DMS114 treated with DMSO at 0.1 percent for 48 hours (cell line): Measurements from ENCODE around the gene NBEAL1.
"Not testable (repeated sequence)": the region's sequence is repeated elsewhere in the genome, so short reads cannot be mapped to it uniquely, and the experiment has no call there.

ENCODE experiments used
- DNase-seq: peaks from one replicate; lab custom pipeline; 2025; ENCODE audit not compliant: unreplicated experiment; lab: John Stamatoyannopoulos, UW

NBEAL1 gene

GRCh38 chr2:203105996-203106395, 91.3 kb downstream of the NBEAL1 start:
- DNase-seq = no peak

DNA sequence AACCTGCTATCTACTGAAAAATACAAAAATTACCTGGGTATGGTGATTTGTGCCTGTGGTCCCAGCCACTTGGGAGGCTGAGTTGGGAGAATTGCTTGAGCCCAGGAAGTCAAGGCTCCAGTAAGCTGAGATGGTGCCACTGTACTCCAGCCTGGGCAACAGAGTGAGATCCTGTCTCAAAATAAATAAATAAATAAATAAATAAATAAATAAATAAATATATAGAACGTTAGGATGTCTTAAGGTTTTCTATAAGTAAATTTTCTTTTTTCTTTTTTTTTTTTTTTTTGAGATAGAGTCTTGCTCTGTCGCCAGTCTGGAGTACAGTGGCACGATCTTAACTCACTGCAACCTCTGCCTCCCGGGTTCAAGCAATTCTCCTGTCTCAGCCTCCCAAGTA, 95.8 kb downstream of the NBEAL1 start:
- not testable (repeated sequence) for DNase-seq

DNA sequence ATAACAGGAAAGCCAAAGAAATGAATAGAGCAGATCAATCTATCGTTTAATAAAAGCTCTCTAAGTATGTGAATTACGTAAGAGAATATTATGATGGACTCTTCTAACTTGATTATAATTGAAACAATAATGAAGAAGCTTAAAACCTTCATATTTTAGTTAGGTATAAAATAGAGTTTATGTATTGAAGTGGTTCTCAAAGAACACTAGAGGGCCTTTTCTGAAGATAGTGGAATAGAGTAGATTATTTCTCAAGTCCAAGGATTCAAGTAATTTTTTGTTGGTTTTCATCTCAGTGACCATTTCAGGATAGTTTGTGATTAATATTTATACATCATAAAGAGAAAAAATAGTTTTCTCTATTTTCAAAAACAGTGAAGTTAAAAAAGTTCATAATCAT, 97.7 kb downstream of the NBEAL1 start:
- DNase-seq = no peak

GRCh38 chr2:203115201-203115700, 100.6 kb downstream of the NBEAL1 start:
- not testable (repeated sequence) for DNase-seq

DNA sequence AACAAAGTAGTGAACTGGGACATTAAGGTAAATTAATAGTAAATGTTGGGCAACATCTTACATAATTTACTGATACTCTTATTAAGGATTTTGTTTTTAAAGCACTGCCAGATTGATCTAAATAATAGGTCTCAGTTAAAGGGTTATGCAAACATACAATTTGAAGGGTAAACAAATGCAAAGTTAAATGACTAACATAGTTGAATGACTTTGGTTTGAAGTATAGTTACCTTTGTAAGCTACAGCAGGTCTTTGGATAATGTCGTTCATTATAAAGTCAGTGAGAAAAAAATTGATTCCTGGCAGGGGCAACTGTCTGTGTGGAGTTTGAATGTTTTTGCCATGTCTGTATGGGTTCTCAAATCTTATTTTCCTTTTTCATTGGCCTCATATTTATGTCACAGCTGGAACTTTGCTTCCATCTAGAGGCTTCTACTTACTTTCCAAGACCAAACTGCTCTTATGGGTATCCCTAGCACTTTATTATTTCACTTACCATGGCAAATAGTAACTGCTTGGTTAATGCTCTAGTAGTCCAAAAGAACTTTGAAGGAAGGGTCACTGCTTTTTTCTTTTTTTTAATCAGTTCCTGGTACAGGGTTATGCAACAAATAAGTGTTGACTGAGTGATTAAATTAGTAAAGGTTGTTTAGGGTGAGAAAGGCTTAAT, 107.8 kb downstream of the NBEAL1 start:
- DNase-seq = no peak

DNA sequence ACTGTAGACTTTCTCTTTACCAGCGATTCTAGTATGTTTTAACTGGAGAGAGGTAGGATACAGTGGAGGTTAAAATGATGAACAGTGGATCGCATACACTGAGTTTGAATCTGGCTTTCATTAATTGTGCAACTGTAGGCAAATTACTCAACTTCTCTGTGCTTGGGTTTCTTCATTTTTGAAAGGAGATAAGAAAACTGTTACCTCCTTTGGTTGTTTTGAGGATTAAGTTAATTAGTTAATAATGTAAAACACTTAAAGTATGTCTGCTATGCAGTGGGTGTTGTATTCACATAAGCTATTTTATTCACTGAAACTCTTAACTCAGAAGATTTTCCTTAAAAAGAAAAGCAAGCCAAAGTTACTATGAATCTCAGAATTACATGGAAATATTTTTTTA, 112.3 kb downstream of the NBEAL1 start:
- DNase-seq = no peak

GRCh38 chr2:203135105-203135504, 120.4 kb downstream of the NBEAL1 start:
- no peak for DNase-seq

GRCh38 chr2:203143391-203143790, 128.7 kb downstream of the NBEAL1 start:
- DNase-seq = no peak

GRCh38 chr2:203149194-203149593, 134.5 kb downstream of the NBEAL1 start:
- DNase-seq = no peak

GRCh38 chr2:203155406-203155805, 140.7 kb downstream of the NBEAL1 start:
- no peak for DNase-seq

- not testable (repeated sequence) for DNase-seq
These were observed 148.0 kb downstream of the NBEAL1 start for GRCh38 chr2:203162722-203163121.

- no peak for DNase-seq
These were observed 149.7 kb downstream of the NBEAL1 start for GRCh38 chr2:203164311-203164935.

DNA sequence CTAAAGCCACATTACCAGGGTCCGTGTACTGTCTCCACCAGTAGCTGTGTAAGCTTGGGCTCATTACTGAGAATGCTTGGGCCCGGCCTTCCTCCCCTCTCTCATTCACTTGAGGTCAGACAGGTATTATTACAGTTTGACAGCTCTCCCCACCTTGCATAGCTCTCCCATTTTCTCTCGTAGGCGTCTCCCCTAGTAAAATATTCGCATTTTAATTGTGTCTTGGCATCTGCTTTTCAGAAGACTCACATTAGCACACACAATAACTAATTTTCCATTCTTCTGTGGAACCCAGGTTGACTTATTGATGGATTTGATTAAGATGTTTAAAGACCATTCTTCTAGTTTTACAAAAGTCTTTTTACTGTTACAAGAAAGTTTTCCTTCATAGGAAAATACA, 153.1 kb downstream of the NBEAL1 start:
- no peak for DNase-seq

- no peak for DNase-seq
These were observed 155.8 kb downstream of the NBEAL1 start for GRCh38 chr2:203170502-203170901.

- no peak for DNase-seq
These were observed 160.7 kb downstream of the NBEAL1 start for GRCh38 chr2:203175371-203175770.

GRCh38 chr2:203177361-203177760, 162.7 kb downstream of the NBEAL1 start:
- DNase-seq = no peak

- DNase-seq = no peak
These were observed 171.2 kb downstream of the NBEAL1 start for GRCh38 chr2:203185864-203186263.

GRCh38 chr2:203190547-203190946, 175.9 kb downstream of the NBEAL1 start:
- not testable (repeated sequence) for DNase-seq

DNA sequence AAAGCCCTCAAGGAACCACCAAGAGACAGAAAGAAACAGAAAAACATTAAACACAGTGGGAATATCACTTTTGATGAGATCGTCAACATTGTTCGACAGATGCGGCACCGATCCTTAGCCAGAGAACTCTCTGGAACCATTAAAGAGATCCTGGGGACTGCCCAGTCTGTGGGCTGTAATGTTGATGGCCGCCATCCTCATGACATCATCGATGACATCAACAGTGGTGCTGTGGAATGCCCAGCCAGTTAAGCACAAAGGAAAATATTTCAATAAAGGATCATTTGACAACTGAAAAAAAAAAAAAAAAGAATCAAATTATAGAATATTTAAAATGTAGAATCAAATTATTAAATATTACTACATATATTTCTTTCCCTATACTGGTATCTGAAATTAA, 176.4 kb downstream of the NBEAL1 start:
- not testable (repeated sequence) for DNase-seq

DNA sequence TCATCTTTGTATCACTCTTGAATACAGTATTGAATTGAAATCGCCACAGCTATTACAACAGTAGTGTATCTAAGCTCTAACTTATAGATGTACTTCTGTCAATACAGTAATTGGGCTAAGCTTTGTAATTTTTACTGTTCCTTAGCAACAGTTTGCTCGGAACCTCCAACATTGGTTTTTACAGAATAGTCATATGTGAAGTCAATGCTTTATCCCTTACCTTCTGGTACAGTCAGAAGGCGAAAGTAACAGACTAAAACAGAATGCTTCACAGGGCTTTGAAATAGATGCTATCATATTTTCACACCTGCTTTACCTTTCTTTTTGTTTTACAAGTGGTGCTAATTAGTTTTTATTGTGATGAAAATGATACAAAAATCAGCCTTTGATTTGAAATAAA, 177.3 kb downstream of the NBEAL1 start:
- no peak for DNase-seq

GRCh38 chr2:203195331-203196036, 180.8 kb downstream of the NBEAL1 start:
- no peak for DNase-seq

GRCh38 chr2:203200866-203201265, 186.2 kb downstream of the NBEAL1 start:
- no peak for DNase-seq
